Ammon's horn (tissue), 1 donor: ENCODE data around the gene INTS12.

Experiments used
- DNase-seq: peaks from one replicate; pipeline ENCODE4 v3.0.0-alpha.2; 2016; ENCODE audit warnings: low spot score

INTS12 gene

DNA sequence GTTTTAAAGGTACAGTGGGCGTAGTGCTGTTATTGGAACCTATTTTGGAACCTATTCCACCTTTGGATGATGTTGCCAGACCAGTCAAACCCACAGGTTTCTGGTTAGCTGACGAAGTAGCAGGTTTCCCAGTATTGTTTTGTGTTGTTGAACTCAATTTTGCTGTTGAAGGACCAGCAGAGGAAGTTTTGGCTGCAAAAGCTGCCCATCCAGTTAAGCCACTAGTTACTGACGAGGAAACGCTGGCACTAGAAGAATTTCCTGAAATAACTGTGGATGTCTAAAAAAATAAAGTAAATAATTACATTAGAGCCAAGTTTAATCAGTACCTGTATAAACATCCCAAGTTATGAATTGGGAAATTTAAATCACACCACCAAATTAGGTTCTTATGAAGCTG is 25.5 kb downstream of the INTS12 start:
- DNase-seq = no peak

DNA sequence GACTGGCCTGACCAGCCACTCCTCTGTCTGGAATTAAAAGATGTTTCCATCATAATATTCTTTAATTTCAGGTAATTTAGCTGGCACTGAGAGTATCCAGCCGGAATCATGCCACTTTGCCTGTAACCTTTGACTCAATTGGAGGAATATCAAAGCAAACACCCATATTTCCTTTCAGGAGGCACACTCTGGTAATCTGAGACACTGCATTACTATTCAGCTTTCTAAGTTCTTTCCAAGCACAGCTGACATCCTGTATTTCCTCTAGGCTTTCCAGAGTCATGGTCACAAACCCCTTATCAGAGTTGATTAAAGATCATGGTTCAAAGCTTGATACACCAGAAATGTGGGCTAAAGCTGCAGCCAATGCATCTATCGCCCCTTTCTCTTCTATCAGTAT is 29.3 kb downstream of the INTS12 start:
- no peak for DNase-seq

DNA sequence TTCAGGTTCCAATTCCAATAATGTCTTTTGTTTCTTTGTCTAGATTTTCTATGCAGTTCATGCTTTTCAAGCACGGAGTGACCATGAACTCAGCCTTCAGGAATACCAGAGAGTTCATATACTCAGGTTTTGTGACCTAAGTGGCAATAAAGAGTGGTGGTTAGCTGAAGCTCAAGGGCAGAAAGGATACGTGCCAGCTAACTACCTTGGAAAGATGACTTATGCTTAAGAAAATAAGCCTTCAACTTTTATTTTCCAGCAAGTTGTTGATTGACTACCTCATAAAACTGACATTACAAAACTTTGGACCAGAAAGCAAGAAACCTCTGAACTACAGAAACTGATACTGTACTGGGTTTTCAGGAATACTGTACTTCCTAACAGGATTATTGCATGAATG is 30.8 kb downstream of the INTS12 start:
- DNase-seq = no peak

DNA sequence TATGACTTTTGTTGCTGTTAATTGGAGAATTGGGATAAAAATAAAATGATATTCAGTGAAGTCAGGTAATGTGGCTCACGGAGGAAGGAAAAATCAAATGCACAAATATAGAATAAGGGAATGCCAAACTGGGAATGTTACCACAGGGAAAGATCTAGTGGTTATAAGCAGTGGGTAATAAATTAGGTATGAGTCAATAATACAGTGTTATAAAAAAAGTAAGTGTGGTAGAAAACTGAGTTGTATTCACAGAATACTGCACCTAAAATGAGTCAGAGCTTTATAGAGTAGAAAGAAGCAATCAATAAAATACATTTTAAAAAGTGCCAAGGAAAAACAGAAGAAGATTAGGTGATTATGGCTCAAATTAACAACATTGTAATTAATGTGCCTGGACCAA is 34.5 kb downstream of the INTS12 start:
- no peak for DNase-seq

DNA sequence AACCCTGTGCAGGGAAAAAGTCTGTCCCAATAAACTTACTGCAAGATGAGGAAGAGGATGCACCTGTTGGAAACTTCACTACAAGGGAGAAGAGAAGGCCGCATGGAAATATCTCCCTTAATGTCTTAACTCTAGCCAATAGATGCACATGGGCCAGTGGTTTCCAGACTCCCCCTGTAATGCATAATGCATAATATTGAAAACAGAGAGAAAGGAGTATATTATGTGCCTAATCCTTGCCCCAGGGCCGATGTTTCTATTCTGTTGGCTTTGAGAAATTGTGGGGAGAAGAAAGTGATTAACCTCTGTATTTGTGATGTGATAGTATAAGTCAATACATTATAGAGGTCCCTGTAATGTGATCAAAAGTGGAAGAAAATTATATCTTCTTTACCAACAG is 37.2 kb downstream of the INTS12 start:
- DNase-seq = no peak

DNA sequence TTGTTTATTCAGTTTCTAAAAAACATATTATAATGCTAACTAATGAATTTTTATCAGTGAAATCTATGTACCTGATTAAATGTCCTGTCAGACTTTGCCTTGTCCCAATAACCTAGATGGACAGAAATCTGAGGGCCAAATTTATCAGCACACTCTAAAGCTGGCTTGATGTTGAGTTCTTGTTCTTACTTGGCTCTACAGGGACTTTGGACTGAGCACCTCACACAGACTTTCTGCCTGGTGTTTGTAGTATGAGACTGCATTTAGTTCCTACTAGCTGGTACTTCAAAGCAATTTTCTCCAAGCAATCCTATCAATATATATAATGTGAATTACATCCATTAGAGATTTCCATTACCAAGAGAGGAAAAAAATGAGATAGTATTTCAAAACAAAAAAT is 37.8 kb downstream of the INTS12 start:
- DNase-seq = no peak

DNA sequence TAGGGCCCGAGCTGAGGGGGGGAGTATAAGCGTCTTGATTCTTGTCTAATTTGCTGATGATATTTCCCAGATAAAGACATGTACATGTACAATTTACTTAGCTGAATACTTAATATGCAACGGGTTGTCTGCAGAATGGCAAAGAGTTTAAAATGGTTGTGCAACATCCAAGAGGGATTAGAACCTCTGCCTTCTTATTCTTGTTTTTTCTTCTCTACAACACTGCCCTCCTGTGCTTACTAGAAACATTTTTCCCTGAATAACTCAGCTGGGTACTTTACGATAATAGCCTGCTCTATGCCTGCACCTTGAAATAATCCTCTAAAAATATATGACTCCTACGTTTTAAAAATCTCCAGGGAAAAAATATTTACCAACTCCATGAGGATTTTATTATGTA is 41.8 kb downstream of the INTS12 start:
- peak; percentile 15 for DNase-seq

DNA sequence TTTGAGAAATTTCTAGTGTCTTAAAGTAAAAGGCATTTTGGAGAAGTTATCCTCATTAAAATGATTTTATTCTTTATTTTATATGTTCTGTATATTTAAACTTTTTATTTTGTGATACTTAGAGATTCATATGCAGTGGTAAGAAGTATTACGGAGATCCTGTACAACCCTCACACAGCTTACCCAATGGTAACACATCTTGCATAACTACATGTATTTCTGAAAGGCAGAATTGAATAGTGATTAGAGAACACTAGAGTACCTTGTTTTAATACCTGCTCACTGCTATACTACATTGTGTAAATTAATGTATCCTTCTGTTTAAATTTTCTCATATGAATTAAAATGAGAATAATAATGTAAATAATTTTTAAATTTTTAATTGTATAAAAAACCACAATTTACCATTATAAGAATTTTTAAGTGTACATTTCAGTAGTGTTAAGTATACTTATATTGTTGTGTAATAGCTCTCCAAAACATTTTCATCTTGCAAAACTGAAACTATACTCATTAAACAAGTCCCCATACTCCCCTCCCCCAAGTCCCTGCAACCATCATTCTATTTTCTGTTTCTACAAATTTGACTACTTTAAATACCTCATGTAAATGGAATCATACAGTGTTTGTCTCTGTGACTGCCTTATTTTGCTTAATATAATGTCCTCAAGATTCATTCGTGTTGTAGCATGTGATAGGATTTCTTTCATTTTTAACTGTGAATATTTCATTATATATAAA is 45.4 kb downstream of the INTS12 start:
- no peak for DNase-seq

DNA sequence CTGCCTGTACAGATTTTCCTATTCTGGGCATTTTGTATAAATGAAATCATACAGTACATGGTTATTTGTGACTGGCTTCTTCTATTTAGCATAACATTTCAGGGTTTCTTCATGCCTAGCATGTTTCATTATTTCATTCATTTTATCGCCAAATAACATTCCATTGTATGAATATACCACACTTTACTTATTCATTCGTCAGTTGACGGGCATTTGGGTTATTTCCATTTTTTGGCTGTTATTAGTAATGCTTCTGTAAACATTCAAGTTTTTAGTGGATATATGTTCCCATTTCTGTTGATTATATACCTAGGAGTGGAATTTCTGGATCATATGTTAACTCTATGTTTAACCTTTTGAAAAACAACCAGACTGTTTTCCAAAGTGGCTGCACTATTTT is 47.5 kb downstream of the INTS12 start:
- no peak for DNase-seq

DNA sequence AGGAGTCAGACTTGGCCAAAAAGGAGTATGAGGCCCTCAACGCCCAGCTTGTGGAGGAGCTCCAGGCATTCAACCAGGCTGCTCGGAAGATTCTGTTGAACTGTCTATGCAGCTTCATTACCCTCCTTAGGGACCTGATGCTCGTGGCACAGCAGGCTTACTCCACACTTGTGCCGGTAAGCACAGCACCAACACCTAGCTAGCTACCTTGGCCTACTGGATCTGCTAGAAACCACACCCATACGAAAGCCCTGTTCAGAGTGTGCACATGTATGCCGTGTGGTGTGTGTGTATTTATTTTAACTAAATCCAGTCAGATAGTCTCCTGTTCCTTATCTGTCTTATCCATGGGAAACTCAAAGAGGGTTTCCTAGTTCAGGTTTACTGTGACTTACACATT is 49.3 kb downstream of the INTS12 start:
- no peak for DNase-seq

DNA sequence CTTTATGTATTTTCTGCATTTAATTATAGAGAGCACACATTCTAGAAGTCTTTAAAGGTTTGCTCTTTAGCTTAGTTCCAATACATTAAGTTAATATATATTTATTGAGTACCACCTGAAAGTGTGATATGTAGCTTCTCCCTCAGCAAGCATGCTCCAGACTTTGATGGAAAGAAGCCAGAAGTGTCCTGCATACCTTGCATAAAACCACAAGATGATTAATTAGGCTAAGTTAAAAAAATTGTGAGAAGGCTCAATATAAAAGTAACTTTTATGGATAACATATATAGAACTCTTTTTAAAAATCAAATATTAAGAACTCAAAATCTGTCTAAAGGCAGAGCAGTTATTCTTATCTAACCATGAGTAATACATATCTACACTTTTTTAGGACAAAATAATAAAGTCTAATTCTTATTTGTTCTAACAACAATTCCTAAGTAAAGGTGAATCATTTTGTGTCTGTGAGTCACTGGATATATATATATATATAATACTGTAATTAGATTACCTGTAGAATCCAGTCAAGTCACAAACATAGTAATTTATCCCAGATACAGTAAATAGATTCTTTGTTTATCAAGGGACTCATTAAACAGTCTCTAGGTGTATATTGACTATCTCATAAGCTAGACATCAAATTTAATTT is 51.2 kb downstream of the INTS12 start:
- no peak for DNase-seq

DNA sequence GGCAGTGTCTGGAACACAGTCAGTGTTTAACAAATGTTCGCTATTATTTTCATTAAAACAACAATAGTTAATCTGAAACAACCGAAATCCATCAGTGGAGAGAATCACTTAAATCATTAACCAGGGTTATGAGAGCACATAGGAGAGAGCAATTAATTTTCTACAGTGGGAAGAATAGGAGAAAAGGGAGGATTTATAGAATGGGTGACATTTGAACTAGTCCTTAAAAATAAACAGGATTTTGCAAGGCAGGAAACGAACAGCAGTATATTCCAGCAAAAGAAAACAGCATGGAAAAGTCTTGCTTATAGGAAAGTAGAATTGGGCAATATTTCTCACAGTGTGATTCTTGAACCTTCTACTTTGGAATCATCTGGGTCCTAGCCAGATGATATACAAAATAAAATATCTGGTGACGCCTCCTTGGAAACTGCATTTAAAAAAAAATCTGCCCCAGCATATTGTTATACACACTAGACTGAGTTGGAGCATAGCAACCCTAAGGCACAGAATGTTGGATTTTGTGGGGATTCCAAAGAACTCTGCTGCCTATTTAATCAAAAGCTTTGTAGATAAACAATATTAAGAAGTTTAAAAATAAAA is 56.1 kb downstream of the INTS12 start:
- no peak for DNase-seq

DNA sequence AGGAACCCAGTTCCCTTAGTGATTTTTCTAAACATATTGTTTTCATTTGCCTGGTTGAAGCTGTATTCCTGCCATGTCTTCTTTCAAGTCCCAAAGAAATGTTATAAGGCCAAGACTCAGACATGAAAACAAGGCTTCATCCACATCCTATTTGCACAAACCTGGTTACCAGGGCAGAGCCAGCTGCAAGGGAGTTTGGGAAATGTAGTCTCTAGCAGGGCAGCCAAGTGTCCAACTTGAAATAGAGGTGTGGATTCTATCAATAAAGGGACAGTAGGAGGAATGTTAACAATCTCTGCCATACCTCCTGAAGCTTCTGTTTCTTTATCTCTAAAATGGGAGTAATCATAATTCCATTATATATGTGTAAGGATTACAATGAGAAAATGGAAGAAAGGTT is 56.6 kb downstream of the INTS12 start:
- DNase-seq = no peak

DNA sequence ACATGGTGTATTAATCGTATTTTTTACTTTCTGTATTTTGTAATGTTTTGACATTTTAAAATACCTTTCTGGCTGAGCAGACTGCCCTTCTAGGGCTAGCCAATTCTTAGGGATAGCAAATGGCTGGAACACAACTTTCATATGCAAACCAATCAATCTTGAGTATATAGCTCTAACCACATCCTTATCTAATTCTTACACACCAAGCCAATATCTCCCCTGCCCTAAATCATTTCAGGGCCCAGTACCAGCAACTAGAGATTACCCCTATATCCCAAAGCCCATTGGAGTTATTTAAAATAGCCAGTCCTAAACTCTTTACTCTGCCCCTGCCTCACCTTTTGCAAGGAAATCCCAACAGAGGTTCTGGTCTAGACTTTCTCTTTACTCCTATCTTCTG is 58.3 kb downstream of the INTS12 start:
- DNase-seq = no peak

DNA sequence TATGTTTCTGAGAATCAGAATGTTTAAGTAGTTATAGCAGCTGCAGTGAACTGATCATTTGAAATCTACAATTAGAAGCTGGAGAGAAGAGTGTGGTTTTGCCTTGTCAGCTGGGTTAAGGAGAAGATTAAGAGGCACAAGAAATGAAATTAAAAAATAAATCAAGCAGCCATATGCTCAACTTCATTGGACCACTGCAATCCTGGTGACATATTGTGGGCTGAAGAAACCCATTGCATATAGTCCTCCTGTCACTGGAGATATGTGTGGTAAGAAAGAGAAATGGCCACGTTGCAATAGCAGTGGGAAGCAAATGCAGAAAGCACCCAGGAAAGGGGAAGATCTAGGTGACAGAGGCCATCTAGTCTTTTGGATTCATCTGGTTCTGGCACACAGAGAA is 63.0 kb downstream of the INTS12 start:
- no peak for DNase-seq

DNA sequence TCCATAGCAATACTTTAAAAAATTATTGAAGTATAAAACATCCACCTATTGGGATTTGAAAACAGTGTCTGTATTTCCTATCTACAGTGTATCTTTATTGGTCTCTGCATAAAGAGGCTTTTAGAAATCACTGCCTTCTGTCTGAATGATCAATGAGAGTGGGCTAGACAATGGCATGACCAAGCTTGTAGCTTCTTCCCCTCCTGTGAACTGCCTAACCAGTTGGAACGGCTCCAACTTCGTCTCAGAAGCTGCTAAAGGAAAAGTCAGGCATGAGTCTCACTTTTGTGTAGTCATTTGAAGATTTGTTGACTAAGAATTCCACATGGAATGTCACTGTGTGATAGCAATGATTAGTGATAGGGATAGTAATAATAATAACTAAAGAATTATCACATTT is 64.2 kb downstream of the INTS12 start:
- peak; percentile 10 for DNase-seq

DNA sequence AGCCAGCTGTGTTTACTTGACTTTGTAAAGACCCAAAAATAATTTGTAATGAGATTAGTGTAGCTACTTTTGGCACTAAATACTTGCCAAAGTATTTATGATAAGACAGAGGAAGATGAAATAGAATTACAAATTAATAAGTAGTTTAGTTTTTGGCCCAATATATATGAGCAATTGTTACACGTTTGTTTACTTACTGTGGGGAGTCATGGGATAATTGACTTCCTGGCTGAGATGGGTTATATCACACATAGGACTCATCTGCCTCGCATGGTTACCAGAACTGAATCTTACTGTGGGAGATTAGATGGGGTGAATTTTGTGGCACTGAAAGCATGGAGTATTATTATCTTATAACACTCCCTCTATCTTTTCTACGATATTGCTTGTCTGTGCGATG is 66.6 kb downstream of the INTS12 start:
- DNase-seq = no peak

DNA sequence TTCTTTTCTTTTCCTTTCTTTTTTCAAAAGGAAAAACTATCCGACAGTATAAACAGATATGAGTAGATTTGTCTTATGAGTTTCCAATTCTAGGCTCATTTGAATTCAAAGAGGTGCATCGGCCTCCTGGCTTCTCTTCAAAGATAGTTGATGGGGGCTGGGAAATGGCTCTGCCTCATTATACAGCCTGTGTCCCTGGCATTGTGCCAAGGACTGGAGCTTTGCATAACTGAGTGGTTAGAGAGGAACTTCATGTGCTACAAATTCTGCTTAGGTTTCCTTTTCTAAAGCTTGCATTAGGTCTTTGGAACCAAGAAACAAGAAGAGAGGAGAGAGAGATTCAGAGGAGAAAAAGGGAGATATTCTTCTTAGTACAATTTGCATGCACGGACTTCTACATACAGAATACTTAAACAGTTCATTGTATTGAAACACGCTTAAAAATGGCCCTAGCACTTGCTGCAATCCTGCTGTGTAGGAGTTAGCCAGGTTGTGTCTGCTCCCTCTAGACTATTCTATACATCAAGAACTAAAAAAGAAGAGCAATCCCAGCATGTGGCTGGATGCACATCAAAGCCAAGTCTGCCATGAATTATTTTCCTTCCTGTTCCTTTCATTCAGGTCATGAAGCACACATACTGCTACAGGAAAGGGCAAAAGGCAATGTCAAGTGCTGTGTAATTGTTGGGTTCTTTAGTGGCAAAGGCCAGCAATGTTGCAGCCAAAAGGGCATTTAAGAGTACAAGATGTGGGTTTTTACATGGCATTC is 70.9 kb downstream of the INTS12 start:
- peak; percentile 88 for DNase-seq

DNA sequence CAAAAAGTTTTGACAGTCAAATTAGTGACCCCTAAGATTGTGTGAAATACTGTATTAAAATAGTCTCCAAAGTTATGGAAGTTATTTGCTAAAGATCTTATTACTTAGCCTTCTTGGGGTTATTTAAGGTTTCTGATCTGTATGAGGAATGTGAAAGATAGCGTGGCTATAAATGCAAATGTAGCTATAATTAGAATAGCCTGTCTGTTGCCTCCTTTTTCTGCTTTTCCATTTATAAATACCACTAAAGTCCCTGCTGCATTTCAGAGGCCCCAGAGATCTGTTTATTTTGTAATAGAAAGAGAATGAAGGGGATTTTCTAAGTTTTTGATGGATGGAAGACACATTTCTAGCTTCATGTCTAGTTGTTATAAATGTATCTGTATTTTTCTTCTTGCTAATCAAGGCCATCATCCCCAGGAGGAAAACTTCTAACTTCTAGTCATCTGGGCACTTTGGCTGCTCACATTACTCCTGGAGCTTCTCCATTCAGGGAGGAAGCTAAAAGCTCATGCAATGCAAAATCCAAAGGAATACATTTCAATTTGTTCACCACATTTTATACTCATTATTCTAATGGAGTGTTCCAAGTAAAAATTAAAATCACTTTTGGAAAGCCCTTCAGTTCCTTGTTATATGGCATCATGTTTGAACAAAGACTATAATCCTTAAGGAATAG is 73.9 kb downstream of the INTS12 start:
- DNase-seq = no peak

DNA sequence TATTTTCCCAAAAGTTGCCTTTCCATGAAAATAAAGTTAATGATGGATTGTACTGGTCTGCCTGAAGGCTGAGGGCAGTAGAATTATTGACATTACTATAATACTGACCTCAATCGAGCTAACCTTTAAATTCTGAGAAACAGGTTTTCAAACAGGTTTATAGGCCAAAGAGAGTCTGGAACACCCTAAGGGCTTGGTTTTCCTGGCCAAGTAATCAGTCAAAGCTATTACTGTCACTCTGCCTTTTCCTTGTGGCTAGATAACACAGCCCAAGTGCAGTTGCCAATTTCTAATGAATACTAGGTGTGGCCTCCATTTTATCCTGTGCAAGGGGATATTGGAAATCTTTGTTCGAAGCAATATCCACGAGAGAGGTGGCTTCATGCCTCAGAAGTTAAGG is 75.2 kb downstream of the INTS12 start:
- no peak for DNase-seq
